Muscle layer of colon (tissue), 2 donors: ENCODE measurements around the gene TM4SF5.
A peak's percentile ranks its signal among the peaks of the same experiment; 100 is the strongest.

Experiments used
- H3K27ac ChIP-seq: one replicate; pipeline ENCODE4 v1.7.0; 2013; ENCODE audit warnings: low read depth, mild to moderate bottlenecking, low read length, moderate library complexity
- H3K27me3 ChIP-seq, 2 donors: one replicate each; pipeline ENCODE4 v1.7.0; 2013; ENCODE audit warnings: low read length in 2 of 2, mild to moderate bottlenecking in 2 of 2; ENCODE audit not compliant: insufficient read depth in 2 of 2, control insufficient read depth in 1 of 2
- H3K36me3 ChIP-seq: one replicate; pipeline ENCODE4 v1.7.0; 2013; ENCODE audit warnings: mild to moderate bottlenecking, low read length; ENCODE audit not compliant: insufficient read depth
- H3K4me1 ChIP-seq: one replicate; pipeline ENCODE4 v1.7.0; 2013; ENCODE audit warnings: mild to moderate bottlenecking, low read length; ENCODE audit not compliant: insufficient read depth
- H3K4me3 ChIP-seq, 2 donors: one replicate each; pipeline ENCODE4 v1.7.0; 2013; ENCODE audit warnings: low read length in 2 of 2, low read depth in 1 of 2, mild to moderate bottlenecking in 1 of 2, moderate library complexity in 1 of 2
- H3K9ac ChIP-seq: one replicate; pipeline ENCODE4 v1.7.0; 2013; ENCODE audit warnings: low read length
- H3K9me3 ChIP-seq: one replicate; pipeline ENCODE4 v1.7.0; 2013; ENCODE audit warnings: mild to moderate bottlenecking, low read length
- donor health status: abdominal sarcoma.
- donor health status: Adenocarcinoma of cecum.

TM4SF5 gene

GRCh38 chr17:4796552-4796920 is 24.9 kb downstream of the TM4SF5 start:
- Histone ChIP-seq H3K36me3 (peaks cover 15% of the 10 kb centered on the region), H3K27ac (peak overlapping the region; percentile 40), H3K9ac (peak overlapping the region; percentile 98), H3K27me3 (no peaks in the 10 kb centered on the region), H3K4me1 (peaks cover 10% of the 10 kb centered on the region), H3K9me3 (no peaks in the 10 kb centered on the region), H3K4me3 (peak overlapping the region; percentile 66 to 100)

DNA sequence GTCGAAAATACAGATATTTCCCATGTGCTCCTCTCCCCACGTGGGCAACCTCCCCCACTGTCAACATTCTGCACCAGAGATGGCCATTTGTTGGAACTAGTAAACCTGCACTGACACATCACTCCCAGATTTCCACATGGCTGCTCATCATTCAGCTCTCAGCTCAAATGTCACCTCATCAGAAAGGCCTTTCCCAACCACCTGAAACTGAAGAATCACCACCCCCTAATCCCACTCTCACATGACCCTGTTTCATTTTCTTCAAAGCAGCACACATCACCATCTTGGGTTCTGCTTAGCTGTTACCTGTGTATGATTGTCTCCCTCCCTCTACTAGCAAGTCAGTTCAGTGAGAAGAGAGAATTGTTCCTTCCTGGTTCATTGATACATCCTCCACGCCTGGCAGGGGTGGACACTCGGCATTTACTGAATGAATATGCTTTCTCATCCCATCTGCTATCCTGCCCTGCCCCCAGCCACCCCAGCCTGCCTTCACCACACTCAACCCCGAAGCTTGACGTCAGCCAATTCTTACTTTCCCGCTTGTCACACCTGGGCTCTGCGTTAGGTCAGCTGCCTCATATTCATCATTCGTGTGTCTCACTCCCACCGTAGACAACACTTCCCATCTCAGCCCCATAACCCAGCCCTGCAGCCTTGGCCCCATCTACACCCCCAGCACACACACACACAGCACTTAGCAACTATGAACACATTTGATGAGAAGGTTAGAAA is 28.9 kb downstream of the TM4SF5 start:
- Histone ChIP-seq H3K9me3 (no peaks in the 10 kb centered on the region), H3K4me3 (no peak overlapping the region), H3K4me1 (peaks cover 10% of the 10 kb centered on the region), H3K27ac (no peak overlapping the region), H3K36me3 (peaks cover 15% of the 10 kb centered on the region), H3K27me3 (no peaks in the 10 kb centered on the region), H3K9ac (no peak overlapping the region)

DNA sequence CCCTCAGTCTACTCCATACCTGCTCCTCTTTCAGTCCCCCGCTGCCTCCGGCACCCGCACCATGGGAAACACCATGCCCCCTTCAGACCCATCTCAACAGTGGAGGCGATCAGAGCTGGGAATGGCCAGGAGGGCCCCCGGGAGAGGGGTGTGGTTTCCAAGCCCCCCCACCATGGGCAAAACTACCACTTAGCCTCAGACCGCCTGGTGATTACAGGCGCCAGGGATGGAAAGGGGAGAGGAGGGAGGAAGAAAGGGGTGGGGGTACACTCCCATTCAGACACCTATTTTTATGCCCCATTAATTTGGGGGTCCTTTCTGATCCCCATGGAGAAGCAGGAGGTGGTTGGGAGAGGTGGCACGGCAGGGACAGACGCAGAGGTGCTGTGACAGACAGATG is 30.5 kb downstream of the TM4SF5 start, which contains the start of gene C17orf114:
TSS of gene C17orf114 (minus strand) at position 101 of the 400 bp plus-strand sequence.
- no peak within 1 kb of the TSS for H3K27ac ChIP-seq
- no peaks in the 10 kb centered on the region for H3K9me3 ChIP-seq
- H3K27me3 ChIP-seq, result no peaks in the 10 kb centered on the region
- peaks cover 14% of the 10 kb centered on the region for H3K36me3 ChIP-seq
- no peak within 1 kb of the TSS for H3K4me3 ChIP-seq
- no peak within 1 kb of the TSS for H3K9ac ChIP-seq
- H3K4me1 ChIP-seq, result peaks cover 2% of the 10 kb centered on the region

DNA sequence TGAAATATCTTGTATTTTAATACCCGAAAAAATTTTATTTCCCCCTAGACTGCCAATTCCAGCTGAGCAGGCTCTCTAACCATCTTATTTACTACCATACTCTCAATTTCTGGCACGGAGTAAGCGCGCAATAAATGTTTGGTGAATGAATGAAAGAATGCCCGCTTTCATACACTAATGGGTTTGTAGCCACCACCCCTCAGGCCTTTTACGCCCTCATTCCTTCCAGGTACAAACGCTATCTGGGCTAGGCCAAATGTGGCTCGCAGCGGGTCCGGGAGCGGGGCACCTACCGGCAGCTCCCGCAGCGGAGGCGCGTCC is 34.7 kb downstream of the TM4SF5 start:
- Histone ChIP-seq H3K4me3 (peak overlapping the region; percentile 54 to 61), H3K27ac (no peak overlapping the region), H3K36me3 (peaks cover 4% of the 10 kb centered on the region), H3K27me3 (no peaks in the 10 kb centered on the region), H3K4me1 (peaks cover 11% of the 10 kb centered on the region), H3K9ac (peak overlapping the region; percentile 61), H3K9me3 (no peaks in the 10 kb centered on the region)

GRCh38 chr17:4806777-4807604 is 35.3 kb downstream of the TM4SF5 start, which contains the start of gene PLD2:
Gene PLD2 (plus strand): TSS chr17:4807152. CDS start chr17:4807773, 621 bp downstream.
- Histone ChIP-seq H3K9ac (peak within 1 kb of the TSS; percentile 61), H3K4me3 (peak within 1 kb of the TSS; percentile 61 to 96), H3K27ac (peak within 1 kb of the TSS; percentile 63), H3K4me1 (peaks cover 11% of the 10 kb centered on the region), H3K9me3 (no peaks in the 10 kb centered on the region), H3K36me3 (peaks cover 4% of the 10 kb centered on the region), H3K27me3 (no peaks in the 10 kb centered on the region)

DNA sequence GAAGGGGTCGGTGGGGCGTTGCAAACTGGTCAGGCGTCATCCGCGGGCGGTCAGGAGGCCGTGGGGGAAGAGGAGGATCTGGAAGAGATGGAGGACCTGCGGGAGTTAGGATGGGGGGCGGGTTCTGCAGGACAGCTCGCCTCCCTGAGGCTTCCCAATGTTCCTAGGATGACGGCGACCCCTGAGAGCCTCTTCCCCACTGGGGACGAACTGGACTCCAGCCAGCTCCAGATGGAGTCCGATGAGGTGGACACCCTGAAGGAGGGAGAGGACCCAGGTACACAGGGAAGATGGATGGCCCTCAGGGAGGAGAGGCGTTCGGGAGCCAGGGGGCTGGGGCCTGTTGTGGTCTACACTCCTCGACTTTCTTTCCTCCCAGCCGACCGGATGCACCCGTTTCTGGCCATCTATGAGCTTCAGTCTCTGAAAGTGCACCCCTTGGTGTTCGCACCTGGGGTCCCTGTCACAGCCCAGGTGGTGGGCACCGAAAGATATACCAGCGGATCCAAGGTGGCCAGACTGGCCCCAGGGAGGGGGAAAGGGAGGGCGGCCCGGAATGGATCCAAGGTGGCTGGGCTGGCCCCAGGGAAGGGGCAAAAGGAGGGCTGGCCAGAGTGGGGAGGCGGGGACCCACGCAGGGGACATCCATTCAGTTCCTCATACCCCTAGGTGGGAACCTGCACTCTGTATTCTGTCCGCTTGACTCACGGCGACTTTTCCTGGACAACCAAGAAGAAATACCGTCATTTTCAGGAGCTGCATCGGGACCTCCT is 36.1 kb downstream of the TM4SF5 start:
- Histone ChIP-seq H3K4me3 (peak overlapping the region; percentile 59 to 96), H3K27me3 (no peaks in the 10 kb centered on the region), H3K9me3 (no peaks in the 10 kb centered on the region), H3K27ac (peak overlapping the region; percentile 29), H3K4me1 (peaks cover 11% of the 10 kb centered on the region), H3K36me3 (peaks cover 4% of the 10 kb centered on the region), H3K9ac (no peak overlapping the region)

DNA sequence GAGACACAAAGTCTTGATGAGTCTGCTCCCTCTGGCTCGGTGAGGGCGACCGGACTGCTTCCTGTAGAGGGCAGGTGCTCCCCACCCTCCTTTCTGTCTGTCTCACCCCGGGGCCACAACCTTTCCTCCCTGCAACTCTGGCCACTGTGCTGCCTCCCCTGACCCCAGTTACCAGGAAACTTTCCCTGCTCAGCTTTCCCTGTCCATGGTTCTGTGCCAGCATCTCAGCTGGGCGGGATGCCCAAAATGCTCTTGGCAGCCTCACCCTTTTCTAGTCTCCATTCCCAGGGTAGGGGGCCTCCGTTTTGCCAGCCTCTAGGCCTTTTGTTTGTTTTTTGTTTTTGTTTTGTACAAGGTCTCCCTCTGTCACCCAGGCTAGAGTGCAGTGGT is 36.7 kb downstream of the TM4SF5 start:
- Histone ChIP-seq H3K4me3 (no peak overlapping the region), H3K27me3 (no peaks in the 10 kb centered on the region), H3K4me1 (peaks cover 11% of the 10 kb centered on the region), H3K9me3 (no peaks in the 10 kb centered on the region), H3K9ac (no peak overlapping the region), H3K27ac (peak overlapping the region; percentile 29), H3K36me3 (peaks cover 4% of the 10 kb centered on the region)

GRCh38 chr17:4810696-4811290 is 39.1 kb downstream of the TM4SF5 start:
- Histone ChIP-seq H3K4me3 (no peak overlapping the region), H3K9ac (no peak overlapping the region), H3K4me1 (peaks cover 11% of the 10 kb centered on the region), H3K27ac (no peak overlapping the region), H3K36me3 (peaks cover 9% of the 10 kb centered on the region), H3K9me3 (no peaks in the 10 kb centered on the region), H3K27me3 (no peaks in the 10 kb centered on the region)

DNA sequence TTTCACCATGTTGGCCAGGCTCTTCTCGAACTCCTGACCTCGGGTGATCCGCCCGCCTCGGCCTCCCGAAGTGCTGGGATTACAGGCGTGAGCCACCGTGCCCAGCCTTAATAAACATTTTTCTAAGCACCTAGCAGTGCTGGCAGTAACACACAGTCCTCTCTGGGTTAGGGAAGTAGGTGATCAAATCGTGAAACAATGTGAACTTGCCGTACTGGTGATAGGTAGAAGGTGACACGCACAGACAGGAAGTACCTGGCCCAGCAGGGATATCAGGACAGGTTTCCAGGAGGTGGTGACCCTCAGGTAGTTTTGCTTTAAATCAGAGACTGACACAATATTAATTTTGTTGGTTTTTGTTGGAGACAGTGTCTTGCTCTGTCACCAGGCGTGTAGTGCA is 39.8 kb downstream of the TM4SF5 start:
- Histone ChIP-seq H3K27ac (no peak overlapping the region), H3K27me3 (no peaks in the 10 kb centered on the region), H3K4me1 (peaks cover 11% of the 10 kb centered on the region), H3K36me3 (peaks cover 15% of the 10 kb centered on the region), H3K9me3 (no peaks in the 10 kb centered on the region), H3K9ac (no peak overlapping the region), H3K4me3 (no peak overlapping the region)

GRCh38 chr17:4812690-4813089 is 41.0 kb downstream of the TM4SF5 start:
- Histone ChIP-seq H3K4me1 (peaks cover 10% of the 10 kb centered on the region), H3K27me3 (no peaks in the 10 kb centered on the region), H3K36me3 (peaks cover 21% of the 10 kb centered on the region), H3K9me3 (no peaks in the 10 kb centered on the region), H3K27ac (no peak overlapping the region), H3K4me3 (no peak overlapping the region), H3K9ac (no peak overlapping the region)
